GM12873 (cell line): ENCODE results near the gene PKP4.

Experiments used
- TF ChIP-seq, protein P1 (sequence below): IDR thresholded peaks from 2 replicates; pipeline ENCODE4 v1.5.1; 2012; ENCODE audit warnings: low read depth, mild to moderate bottlenecking, moderate library complexity, low read length, control low read depth; ENCODE audit not compliant: insufficient read depth; ENCODE audit errors: missing control alignments

Gene PKP4

DNA sequence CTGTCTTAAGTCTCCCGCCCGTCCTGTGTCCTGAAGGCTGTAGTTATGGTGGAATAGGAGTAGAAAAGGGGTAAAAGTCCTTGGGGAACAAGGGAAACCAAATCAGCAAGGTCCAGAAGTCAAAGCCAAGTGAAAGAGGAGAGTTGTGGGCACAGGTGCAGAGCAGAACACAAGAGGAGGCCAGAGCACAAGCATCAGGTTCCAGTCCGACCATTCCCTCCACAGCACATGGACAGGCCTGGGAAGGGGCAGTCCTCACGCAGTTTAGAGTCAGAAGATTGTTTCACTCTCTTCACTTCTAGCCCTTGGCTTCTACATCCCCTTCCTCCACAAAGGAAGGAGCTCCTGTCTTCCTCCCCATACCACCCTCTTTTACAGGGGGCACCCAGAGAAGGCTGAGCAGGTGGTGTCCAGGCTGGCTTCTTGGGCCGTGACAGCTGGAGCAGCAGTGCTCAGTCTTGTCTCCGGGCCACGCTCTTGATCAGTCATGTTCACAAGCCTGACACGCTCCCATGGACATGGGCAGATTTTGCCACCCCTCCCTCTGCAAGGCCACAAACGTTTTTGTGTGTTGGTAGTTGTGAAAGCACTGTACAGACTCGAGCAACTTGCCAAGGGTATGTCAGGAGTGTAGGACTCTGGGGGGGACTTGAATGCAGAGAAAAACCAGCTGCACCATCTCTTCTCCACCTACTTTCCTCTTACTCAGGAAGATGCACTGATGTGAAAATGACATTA is 199.9 kb downstream of the PKP4 start:
- TF ChIP-seq, protein P1, sequence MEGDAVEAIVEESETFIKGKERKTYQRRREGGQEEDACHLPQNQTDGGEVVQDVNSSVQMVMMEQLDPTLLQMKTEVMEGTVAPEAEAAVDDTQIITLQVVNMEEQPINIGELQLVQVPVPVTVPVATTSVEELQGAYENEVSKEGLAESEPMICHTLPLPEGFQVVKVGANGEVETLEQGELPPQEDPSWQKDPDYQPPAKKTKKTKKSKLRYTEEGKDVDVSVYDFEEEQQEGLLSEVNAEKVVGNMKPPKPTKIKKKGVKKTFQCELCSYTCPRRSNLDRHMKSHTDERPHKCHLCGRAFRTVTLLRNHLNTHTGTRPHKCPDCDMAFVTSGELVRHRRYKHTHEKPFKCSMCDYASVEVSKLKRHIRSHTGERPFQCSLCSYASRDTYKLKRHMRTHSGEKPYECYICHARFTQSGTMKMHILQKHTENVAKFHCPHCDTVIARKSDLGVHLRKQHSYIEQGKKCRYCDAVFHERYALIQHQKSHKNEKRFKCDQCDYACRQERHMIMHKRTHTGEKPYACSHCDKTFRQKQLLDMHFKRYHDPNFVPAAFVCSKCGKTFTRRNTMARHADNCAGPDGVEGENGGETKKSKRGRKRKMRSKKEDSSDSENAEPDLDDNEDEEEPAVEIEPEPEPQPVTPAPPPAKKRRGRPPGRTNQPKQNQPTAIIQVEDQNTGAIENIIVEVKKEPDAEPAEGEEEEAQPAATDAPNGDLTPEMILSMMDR = no peak

DNA sequence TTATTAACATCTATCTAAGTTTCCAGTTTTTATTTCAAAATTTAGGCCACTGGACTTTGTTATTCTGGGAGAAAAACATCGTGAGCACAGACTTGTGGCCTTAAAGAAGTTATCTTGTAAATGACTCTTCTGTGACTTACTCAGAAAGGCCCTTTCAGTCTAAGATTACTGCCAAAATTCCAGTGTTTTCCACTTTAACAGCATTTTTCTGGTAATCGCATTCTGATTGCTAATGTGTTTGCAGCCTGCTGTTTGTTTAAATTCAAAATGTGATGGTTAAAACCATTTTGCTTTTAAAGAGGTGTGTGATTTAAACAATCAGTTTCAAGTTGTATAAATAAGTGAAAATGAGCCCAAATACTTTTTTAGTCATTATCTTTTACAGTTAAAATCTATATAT is 201.6 kb downstream of the PKP4 start:
- TF ChIP-seq, protein P1 = no peak

DNA sequence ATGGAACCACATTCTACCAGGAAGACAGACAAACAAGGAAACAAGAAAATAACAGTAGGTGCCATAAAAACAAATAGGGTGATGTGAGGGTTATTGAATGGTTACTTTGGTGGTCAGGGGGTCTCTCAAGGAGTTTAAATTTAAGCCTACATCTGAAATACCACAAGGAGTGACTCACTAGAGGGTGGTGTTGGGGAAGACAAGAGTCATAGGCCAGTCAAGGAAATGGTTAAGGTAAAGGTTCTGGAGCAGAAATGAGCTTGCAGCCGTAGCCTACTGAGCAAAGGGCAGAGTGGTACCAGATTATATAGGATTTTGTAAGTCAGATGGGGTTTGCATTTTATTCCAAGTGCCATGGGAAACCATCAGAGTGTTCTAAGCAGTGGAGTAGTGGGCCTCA is 202.7 kb downstream of the PKP4 start:
- TF ChIP-seq, protein P1 = no peak

DNA sequence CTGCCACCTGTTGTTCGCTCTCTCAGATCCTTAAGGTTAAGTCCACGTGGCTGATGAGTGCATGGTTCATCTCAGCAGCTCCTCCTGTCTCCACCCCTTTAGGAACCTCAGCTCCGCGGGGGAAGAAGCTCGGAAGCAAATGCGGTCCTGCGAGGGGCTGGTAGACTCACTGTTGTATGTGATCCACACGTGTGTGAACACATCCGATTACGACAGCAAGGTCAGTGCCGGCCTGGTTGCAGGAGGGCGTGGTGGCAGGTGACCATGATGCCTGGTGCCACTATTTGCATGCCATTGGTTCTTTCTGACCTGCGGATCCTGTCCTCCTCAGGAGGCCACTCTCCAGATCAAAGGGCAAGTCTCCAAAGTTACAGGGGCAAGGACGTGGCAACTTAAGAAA is 204.5 kb downstream of the PKP4 start:
- TF ChIP-seq, protein P1 = no peak

DNA sequence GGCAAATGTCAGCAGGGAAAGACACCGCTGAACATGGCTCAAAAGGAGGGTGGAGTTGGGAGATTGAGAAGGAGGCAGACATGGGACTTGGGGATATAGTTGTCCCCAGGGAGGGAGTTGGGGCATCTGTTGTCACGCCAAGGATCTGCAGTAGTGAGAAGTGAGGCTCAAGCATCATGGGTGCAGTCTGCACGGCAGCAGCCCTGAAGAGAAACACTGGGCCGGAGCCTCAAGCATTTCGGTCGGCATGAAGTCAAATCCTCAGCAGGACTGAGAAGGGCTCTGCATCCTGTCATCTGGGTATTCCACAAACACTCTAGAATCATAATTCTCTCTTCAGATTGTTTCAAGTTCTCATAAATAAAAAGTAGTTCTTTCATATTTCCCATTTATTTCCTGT is 205.7 kb downstream of the PKP4 start:
- TF ChIP-seq, protein P1 = no peak

DNA sequence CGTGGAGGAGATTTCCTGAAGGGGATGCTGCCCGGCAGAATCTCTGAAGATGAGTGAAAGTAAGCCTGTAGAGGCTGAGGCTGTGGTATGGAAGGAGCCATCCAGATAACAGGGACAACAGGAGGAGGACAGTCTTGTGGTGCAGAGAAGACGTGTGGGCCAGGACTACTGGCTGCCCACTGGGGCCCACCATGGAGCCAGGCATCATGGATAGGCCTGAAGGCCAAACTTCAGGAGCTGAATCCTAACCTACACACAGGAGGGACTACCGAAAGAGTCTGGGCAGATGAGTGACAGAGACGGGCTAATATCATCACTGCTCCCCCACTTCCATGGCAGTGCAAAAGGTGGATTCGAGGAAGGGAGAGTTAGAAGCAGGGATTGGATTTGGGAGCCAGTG is 207.0 kb downstream of the PKP4 start:
- TF ChIP-seq, protein P1 = no peak

DNA sequence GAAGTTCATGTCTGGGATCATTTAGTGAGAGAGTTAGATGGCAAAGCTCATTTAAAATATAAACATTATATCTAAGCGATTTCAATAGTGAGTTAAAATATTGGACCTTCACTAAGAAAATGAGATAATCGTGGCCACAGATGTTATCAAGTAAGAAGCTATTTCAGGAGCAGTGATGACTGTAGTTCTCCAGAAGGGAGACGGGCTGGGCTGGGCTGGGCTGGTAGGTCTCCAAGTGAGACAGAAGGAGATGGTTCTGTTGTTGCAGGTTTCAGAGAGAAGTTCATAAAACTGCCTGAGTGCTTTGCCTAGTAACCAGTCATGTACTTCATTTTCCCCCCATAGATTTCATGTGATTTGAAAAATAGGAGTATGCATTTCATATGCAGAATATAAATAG is 208.2 kb downstream of the PKP4 start:
- TF ChIP-seq, protein P1 = no peak
